VCaP (cell line): ENCODE measurements around the gene ZPBP2.

Experiments used
- H3K27ac ChIP-seq: fragments of 450-650 bp; 2 replicates; pipeline ENCODE4 v1.5.1; 2017
- TF ChIP-seq, protein P1 (sequence below): fragments of 450-650 bp; conservative IDR thresholded peaks from 2 replicates; pipeline ENCODE4 v1.5.1; 2017; ENCODE audit warnings: mild to moderate bottlenecking, moderate library complexity

The ZPBP2 gene

DNA sequence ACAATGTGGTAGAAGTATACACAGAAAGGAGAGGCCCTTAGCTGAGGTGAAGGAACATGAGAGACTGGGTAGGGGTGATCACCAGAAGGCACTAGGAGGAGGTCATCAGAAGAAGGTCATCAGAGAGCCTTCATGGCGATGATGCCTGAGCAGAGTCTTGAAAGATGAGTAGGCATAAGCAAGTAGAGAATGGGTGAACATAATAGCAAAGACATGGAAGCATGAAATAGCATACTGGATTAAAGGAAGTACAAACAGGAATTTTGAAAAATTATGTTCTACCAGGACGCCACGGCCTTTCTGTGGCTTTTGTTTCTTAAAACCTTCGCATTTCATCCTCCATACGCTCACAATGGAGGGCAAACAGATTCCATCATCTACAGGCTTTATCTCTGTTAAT, 6.8 kb upstream of the ZPBP2 start:
- TF ChIP-seq, protein P1, sequence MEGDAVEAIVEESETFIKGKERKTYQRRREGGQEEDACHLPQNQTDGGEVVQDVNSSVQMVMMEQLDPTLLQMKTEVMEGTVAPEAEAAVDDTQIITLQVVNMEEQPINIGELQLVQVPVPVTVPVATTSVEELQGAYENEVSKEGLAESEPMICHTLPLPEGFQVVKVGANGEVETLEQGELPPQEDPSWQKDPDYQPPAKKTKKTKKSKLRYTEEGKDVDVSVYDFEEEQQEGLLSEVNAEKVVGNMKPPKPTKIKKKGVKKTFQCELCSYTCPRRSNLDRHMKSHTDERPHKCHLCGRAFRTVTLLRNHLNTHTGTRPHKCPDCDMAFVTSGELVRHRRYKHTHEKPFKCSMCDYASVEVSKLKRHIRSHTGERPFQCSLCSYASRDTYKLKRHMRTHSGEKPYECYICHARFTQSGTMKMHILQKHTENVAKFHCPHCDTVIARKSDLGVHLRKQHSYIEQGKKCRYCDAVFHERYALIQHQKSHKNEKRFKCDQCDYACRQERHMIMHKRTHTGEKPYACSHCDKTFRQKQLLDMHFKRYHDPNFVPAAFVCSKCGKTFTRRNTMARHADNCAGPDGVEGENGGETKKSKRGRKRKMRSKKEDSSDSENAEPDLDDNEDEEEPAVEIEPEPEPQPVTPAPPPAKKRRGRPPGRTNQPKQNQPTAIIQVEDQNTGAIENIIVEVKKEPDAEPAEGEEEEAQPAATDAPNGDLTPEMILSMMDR: no peak
- H3K27ac ChIP-seq: no peak overlapping the region

GRCh38 chr17:39863244-39863917, 4.6 kb upstream of the ZPBP2 start:
- peak overlapping the region; percentile 22; the same call in 1 of the 2 replicates for H3K27ac ChIP-seq
- TF ChIP-seq, protein P1: no peak

DNA sequence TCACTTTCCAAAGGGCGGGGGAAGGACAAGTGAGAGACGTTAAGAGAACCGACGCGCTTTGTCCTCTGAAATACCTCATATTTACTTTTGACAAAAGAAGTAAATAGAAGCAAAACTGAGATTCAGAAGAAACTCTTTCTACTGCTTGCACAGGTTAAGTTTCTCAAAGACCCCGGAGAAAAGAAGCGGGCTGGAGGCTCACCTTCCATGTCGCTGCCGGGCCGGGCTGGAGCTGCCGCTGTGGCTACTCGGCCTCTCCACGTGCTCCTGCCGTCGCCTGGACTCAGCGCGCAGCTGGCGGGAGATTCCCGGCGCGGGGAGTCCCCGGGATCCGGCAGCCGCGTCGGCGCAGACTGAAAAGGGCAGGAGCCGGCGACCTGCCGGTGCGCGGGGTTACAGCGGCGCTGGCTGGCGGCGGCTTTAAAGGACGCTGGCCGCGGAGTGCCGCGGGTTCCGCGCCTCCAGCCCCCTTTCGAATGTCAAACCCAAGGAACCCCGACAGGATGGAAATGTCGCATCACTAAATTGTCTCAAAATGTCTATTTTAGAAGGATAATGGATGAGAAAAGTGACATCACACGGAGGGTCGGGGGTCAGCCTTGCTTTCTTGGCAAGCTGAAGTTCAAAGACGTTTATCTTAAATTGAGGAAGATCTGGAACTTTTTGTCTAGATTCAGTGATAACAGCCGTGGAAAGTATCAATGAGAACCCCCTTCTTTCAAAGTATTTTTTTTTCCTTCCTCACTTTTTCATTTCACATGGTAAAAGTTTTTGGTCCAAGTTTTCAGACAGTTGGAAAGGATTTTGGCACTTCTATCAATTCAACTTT, 3.9 kb upstream of the ZPBP2 start, which contains the start of gene IKZF3:
Gene IKZF3 (minus strand): TSS at position 395 of the 829 bp plus-strand sequence. CDS start 186 bp downstream, at position 209.
- peak within 1 kb of the TSS; percentile 22; the same call in 1 of the 2 replicates for H3K27ac ChIP-seq
- TF ChIP-seq, protein P1: peak; percentile 80

DNA sequence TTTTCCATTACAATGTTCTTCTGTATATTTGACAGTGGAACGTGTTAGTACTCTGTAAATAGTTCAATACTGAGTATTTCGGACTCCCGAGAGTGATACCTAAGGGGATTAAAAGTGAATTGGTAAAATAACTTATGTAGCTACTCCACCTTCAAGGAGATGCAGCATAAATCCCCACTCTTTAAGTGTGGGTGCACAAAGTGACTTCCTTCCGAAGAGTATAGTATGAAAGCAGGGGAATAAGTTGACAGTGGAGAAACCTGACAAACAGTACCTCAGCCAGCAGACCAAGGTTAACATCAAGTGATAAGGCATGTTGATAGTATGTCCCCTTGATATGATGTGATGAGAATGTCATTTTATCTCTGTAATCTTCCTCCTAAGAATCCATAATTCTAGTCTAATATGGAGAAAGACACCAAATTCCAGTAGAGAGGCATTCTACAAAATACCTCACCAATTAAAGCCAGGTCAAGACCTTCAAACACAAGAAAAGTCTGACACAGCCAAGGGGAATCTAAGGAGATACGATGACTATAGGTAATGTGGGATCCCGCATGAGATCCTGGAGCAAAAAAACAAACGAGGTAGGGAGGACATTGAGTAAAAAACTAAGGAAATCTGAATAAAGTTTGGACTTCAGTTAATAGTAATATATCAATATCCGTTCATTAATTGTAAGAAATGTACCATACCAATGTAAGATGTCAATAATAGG, 1.8 kb upstream of the ZPBP2 start:
- TF ChIP-seq, protein P1: no peak
- H3K27ac ChIP-seq: no peak overlapping the region

DNA sequence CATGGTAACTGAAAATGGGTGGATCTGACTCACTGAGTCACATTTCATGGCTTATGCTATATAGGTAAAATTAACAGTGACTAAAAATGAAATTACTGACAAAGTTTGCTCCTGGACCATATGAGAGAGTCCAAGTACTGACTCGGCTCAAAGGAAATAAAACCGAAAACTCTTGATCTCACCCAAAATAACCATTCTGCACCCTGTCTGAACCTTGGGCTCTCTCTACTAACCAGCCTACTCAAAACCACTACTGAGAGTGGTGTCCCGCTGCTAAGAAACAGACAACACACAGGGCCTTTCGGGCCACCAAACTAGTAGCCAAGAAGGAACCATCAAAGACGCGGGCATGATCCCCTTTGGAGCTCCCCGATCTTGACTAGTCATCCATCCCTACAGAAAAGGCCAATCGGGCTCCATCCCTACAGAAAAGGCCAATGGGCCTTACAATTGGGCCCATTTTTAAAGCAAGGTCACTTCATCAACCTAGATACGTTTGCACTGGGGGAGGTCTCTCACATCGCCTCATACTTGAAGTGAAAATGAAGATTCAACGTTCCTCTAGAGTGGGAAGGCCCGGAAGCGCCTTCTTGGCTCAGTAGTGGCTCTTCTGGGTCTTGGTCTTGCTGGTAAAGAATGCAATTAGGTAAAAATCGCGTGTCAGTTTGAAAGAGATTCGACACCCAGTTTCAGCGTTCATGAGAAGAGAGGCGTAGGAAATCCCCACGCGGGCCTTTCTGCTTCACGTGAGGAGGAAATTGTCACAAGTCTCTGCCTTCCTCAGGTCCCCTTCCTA, 720 bp upstream of the ZPBP2 start:
- H3K27ac ChIP-seq: no peak overlapping the region

GRCh38 chr17:39868554-39868942, 546 bp downstream of the ZPBP2 start:
- TF ChIP-seq, protein P1: no peak
- no peak overlapping the region for H3K27ac ChIP-seq

More for the DNA sequence above, 720 bp upstream of the ZPBP2 start:
- TF ChIP-seq, protein P1: no peak
